ENCODE data around the gene TSPO2. TPM values are rescaled to one million over a fixed set of nuclear protein-coding genes. Genes with fewer than 3 reads are reported as not detected.

TSPO2 gene
- total RNA-seq, 4 donors from 2014 or later, result not detected

- TF ChIP-seq POLR2A (IDR thresholded peaks at IDR 0.05) (no peak), CTCF (IDR thresholded peaks at IDR 0.05 in 4 of 5, conservative IDR thresholded peaks at IDR 0.05 in 1 of 5) (no peak)
- Histone ChIP-seq H3K27me3 (no peaks in the 10 kb centered on the region), H3K4me3 (no peak overlapping the region), H3K36me3 (no peaks in the 10 kb centered on the region), H3K27ac (no peak overlapping the region), H3K4me1 (peaks cover 6 to 19% of the 10 kb centered on the region in 2 donors), H3K9me3 (no peaks in the 10 kb centered on the region)
- no peak for ATAC-seq
- intact Hi-C loops (cut with DNase I; ENCODE audit: low total_unique reads) (no loop called here), in situ Hi-C loops (cut with MboI; ENCODE audit: low sequenced_read_pairs in 4 of 4) (loop anchor here in 1 of 4 donors (25.0 kb wide), 1 partner anchor 1049 kb away; no protein-coding TSS in a partner anchor)
- no peak for DNase-seq
Observed at GRCh38 chr6:41036186-41036585, 6.1 kb upstream of the TSPO2 start.

GRCh38 chr6:41036601-41037000 is 5.7 kb upstream of the TSPO2 start:
- intact Hi-C loops (cut with DNase I; ENCODE audit: low total_unique reads) (no loop called here), in situ Hi-C loops (cut with MboI; ENCODE audit: low sequenced_read_pairs in 4 of 4) (loop anchor here in 1 of 4 donors (25.0 kb wide), 1 partner anchor 1049 kb away; no protein-coding TSS in a partner anchor)
- Histone ChIP-seq H3K27ac (no peak overlapping the region), H3K4me3 (no peak overlapping the region), H3K9me3 (no peaks in the 10 kb centered on the region), H3K27me3 (no peaks in the 10 kb centered on the region), H3K4me1 (peaks cover 6 to 19% of the 10 kb centered on the region in 2 donors), H3K36me3 (no peaks in the 10 kb centered on the region)
- ATAC-seq (no peak), DNase-seq (no peak)
- TF ChIP-seq CTCF (IDR thresholded peaks at IDR 0.05 in 4 of 5, conservative IDR thresholded peaks at IDR 0.05 in 1 of 5) (no peak), POLR2A (IDR thresholded peaks at IDR 0.05) (no peak)

GRCh38 chr6:41037107-41037900 is 5.0 kb upstream of the TSPO2 start:
- H3K4me1 ChIP-seq, result peaks cover 6 to 19% of the 10 kb centered on the region in 2 donors

GRCh38 chr6:41038205-41038604 is 4.1 kb upstream of the TSPO2 start:
- Histone ChIP-seq H3K27me3 (no peaks in the 10 kb centered on the region), H3K27ac (no peak overlapping the region), H3K4me3 (no peak overlapping the region), H3K4me1 (peaks cover 6 to 19% of the 10 kb centered on the region in 2 donors), H3K36me3 (no peaks in the 10 kb centered on the region), H3K9me3 (no peaks in the 10 kb centered on the region)
- no peak for ATAC-seq
- TF ChIP-seq POLR2A (IDR thresholded peaks at IDR 0.05), result no peak
- TF ChIP-seq CTCF (IDR thresholded peaks at IDR 0.05 in 4 of 5, conservative IDR thresholded peaks at IDR 0.05 in 1 of 5), result no peak
- intact Hi-C loops (cut with DNase I; ENCODE audit: low total_unique reads), result no loop called here
- in situ Hi-C loops (cut with MboI; ENCODE audit: low sequenced_read_pairs in 4 of 4), result loop anchor here in 1 of 4 donors (25.0 kb wide), 1 partner anchor 1051 kb away; no protein-coding TSS in a partner anchor
- DNase-seq, result no peak

More at GRCh38 chr6:41037107-41037900, 5.0 kb upstream of the TSPO2 start:
- intact Hi-C loops (cut with DNase I; ENCODE audit: low total_unique reads), result no loop called here
- Histone ChIP-seq H3K4me3 (no peak overlapping the region), H3K27ac (no peak overlapping the region), H3K36me3 (no peaks in the 10 kb centered on the region), H3K9me3 (no peaks in the 10 kb centered on the region), H3K27me3 (no peaks in the 10 kb centered on the region)
- in situ Hi-C loops (cut with MboI; ENCODE audit: low sequenced_read_pairs in 4 of 4), result loop anchor here in 1 of 4 donors (25.0 kb wide), 1 partner anchor 1050 kb away; no protein-coding TSS in a partner anchor
- no peak for TF ChIP-seq POLR2A (IDR thresholded peaks at IDR 0.05)
- ATAC-seq (no peak), DNase-seq (no peak)

All from gastrocnemius medialis (tissue), 4 donors.